Keratinocyte (primary cell): ENCODE measurements around the gene RASA3. TPM values are rescaled to one million over a fixed set of nuclear protein-coding genes. Genes with fewer than 3 reads are reported as not detected.

Source experiments
- DNase-seq: peaks from one replicate; pipeline ENCODE4 v3.0.0-alpha.2; 2011; ENCODE audit warnings: low read depth, missing footprints, low spot score
- FAIRE-seq: peaks from 2 replicates; lab custom pipeline; 2011; peaks lifted over from hg19 to GRCh38; lab: Jason Lieb, UNC
- H2AFZ ChIP-seq: 2 replicates; pipeline ENCODE4 v1.6.0; 2012; ENCODE audit warnings: low read length, control low read depth, inconsistent platforms; ENCODE audit not compliant: control insufficient read depth
- H3K27ac ChIP-seq: 2 replicates; pipeline ENCODE4 v1.5.1; 2011; ENCODE audit warnings: low read length; ENCODE audit not compliant: control insufficient read depth, insufficient read depth
- H3K27me3 ChIP-seq: 3 replicates; pipeline ENCODE4 v1.6.0; 2011; ENCODE audit warnings: low read length; ENCODE audit not compliant: control insufficient read depth, insufficient read depth; ENCODE audit errors: extremely low read depth
- H3K36me3 ChIP-seq, 2 experiments: 2 replicates in 1 of 2; 3 replicates in 1 of 2; pipeline ENCODE4 v1.5.1; 2011; ENCODE audit warnings: low read length in 2 of 2, mild to moderate bottlenecking in 1 of 2; ENCODE audit not compliant: control insufficient read depth in 2 of 2, insufficient read depth in 2 of 2; ENCODE audit errors: extremely low read depth in 1 of 2
- H3K4me1 ChIP-seq: 3 replicates; pipeline ENCODE4 v1.5.1; 2011; ENCODE audit warnings: low read length; ENCODE audit not compliant: control insufficient read depth, insufficient read depth; ENCODE audit errors: extremely low read depth
- H3K4me2 ChIP-seq: 3 replicates; pipeline ENCODE4 v1.6.0; 2011; ENCODE audit warnings: low read depth, low read length; ENCODE audit not compliant: control insufficient read depth, insufficient read depth; ENCODE audit errors: extremely low read depth
- H3K4me3 ChIP-seq, 3 experiments: fragments of 200-600 bp in 1 of 3; sonication (generic) in 1 of 3; 2 replicates in 2 of 3; 3 replicates in 1 of 3; pipeline ENCODE4 v1.5.1; 2011 to 2016; ENCODE audit warnings: low read length in 3 of 3, mild to moderate bottlenecking in 3 of 3, control low read depth in 2 of 3, inconsistent platforms in 1 of 3, low read depth in 1 of 3, mixed read lengths in 1 of 3, mixed run types in 1 of 3, moderate library complexity in 1 of 3; ENCODE audit not compliant: control insufficient read depth in 2 of 3, insufficient read depth in 2 of 3; ENCODE audit errors: extremely low read depth in 1 of 3
- H3K79me2 ChIP-seq: 2 replicates; pipeline ENCODE4 v1.6.0; 2012; ENCODE audit warnings: low read length; ENCODE audit not compliant: control insufficient read depth, insufficient read depth
- H3K9ac ChIP-seq: 3 replicates; pipeline ENCODE4 v1.6.0; 2011; ENCODE audit warnings: low read length; ENCODE audit not compliant: control insufficient read depth, insufficient read depth; ENCODE audit errors: extremely low read depth
- H3K9me1 ChIP-seq: 3 replicates; pipeline ENCODE4 v1.6.0; 2011; ENCODE audit warnings: low read length; ENCODE audit not compliant: control insufficient read depth, insufficient read depth; ENCODE audit errors: extremely low read depth
- H3K9me3 ChIP-seq: 2 replicates; pipeline ENCODE4 v1.5.1; 2012; ENCODE audit warnings: low read depth, low read length; ENCODE audit not compliant: control insufficient read depth
- H4K20me1 ChIP-seq: 3 replicates; pipeline ENCODE4 v1.6.0; 2011; ENCODE audit warnings: low read length; ENCODE audit not compliant: control insufficient read depth, insufficient read depth; ENCODE audit errors: extremely low read depth
- EZH2 ChIP-seq: IDR thresholded peaks from one replicate; pipeline ENCODE4 v1.6.1; 2012; ENCODE audit warnings: inconsistent platforms, mild to moderate bottlenecking, low read length, moderate library complexity
- dilution Hi-C: fragments of 300-500 bp; cut with MboI; formaldehyde crosslinking; loops from one replicate; pipeline ENCODE4 v1.7.0; 2020; ENCODE audit warnings: low sequenced_read_pairs; ENCODE audit not compliant: extremely low pct_ligation_motif_present
- polyA plus RNA-seq, 5 experiments: library from polyadenylated mRNA; depleted of rRNA in 3 of 5; stranded (reverse) in 3 of 5; stranded (forward) in 1 of 5; unstranded in 1 of 5; fragments of >200 nt; gene quantifications; 1 replicate in 1 of 5; 2 replicates in 3 of 5; 3 replicates in 1 of 5; pipeline versions ENCODE4 v1.2.1 to v1.2.3, GENCODE V29; 2011 to 2012; ENCODE audit warnings: missing spikeins in 2 of 5, low read depth in 1 of 5, low replicate concordance in 1 of 5
- TF ChIP-seq, protein P1 (sequence below), 3 experiments: IDR thresholded peaks in 1 of 3; conservative IDR thresholded peaks in 1 of 3; optimal IDR thresholded peaks in 1 of 3; 2 replicates in 2 of 3; 3 replicates in 1 of 3; pipeline versions ENCODE3 to v1.5.1; 2011; ENCODE audit warnings: low read length in 3 of 3, mild to moderate bottlenecking in 3 of 3, moderate library complexity in 2 of 3, control low read depth in 1 of 3, inconsistent platforms in 1 of 3; ENCODE audit not compliant: insufficient read depth in 2 of 3; ENCODE audit errors: extremely low read depth in 1 of 3

The RASA3 gene
- polyA plus RNA-seq, 1 donor (not counting 4 experiments of a cell fraction or from before 2014, with no cell fraction given), result 4.1 TPM

DNA sequence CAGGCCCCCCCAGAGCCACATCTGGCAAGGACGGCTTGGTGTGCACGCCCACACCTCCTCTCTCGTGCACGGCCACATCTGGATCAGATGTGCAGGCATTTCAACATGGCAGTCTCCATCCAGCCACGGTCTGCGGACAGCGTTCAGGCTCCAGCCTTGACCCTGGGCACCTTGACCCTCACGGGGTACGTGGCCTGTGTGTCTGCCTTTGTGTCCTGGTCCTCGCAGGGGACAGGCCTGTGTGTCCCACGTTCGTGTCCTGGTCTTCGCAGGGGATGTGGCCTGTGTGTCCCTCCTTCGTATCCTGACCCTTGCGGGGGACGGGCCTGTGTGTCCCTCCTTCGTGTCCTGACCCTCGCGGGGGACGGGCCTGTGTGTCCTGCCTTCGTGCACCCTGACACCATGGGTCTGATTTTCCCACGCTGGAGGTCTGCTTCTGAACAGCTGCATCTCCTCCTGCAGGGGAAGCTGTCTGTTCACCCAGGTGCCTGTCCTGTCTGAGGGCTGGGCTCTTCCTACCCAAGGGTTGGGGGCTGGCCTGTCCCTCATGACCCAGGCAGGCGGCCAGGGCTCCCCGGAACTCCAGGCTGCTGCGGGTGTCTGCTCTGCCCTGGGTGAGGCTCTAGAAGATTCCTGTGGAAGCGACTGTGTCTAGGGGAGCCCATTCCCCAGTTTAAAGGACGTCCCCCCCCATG lies 25.3 kb downstream of the RASA3 start:
- no peak overlapping the region for H3K4me2 ChIP-seq
- no peak overlapping the region for H3K4me3 ChIP-seq
- no peak overlapping the region for H2AFZ ChIP-seq
- H3K9me3 ChIP-seq, result no peaks in the 10 kb centered on the region
- H3K79me2 ChIP-seq, result peaks cover 7% of the 10 kb centered on the region
- no peaks in the 10 kb centered on the region for H3K9me1 ChIP-seq
- DNase-seq, result no peak
- no peak overlapping the region for H3K27ac ChIP-seq
- no peaks in the 10 kb centered on the region for H3K36me3 ChIP-seq
- no peaks in the 10 kb centered on the region for H3K4me1 ChIP-seq
- FAIRE-seq, result no peak
- H3K9ac ChIP-seq, result no peak overlapping the region
- TF ChIP-seq EZH2, result no peak
- TF ChIP-seq, protein P1, sequence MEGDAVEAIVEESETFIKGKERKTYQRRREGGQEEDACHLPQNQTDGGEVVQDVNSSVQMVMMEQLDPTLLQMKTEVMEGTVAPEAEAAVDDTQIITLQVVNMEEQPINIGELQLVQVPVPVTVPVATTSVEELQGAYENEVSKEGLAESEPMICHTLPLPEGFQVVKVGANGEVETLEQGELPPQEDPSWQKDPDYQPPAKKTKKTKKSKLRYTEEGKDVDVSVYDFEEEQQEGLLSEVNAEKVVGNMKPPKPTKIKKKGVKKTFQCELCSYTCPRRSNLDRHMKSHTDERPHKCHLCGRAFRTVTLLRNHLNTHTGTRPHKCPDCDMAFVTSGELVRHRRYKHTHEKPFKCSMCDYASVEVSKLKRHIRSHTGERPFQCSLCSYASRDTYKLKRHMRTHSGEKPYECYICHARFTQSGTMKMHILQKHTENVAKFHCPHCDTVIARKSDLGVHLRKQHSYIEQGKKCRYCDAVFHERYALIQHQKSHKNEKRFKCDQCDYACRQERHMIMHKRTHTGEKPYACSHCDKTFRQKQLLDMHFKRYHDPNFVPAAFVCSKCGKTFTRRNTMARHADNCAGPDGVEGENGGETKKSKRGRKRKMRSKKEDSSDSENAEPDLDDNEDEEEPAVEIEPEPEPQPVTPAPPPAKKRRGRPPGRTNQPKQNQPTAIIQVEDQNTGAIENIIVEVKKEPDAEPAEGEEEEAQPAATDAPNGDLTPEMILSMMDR (optimal IDR thresholded peaks at IDR 0.05 in 1 of 3, IDR thresholded peaks at IDR 0.05 in 1 of 3, conservative IDR thresholded peaks at IDR 0.05 in 1 of 3; ENCODE audit: extremely low read depth in 1 of 3, insufficient read depth in 2 of 3, low read length in 3 of 3), result no peak
- no peaks in the 10 kb centered on the region for H3K27me3 ChIP-seq
- H4K20me1 ChIP-seq, result no peaks in the 10 kb centered on the region
- dilution Hi-C loops, result no loop called here

- Histone ChIP-seq H3K9ac (no peak overlapping the region), H3K27ac (no peak overlapping the region), H3K4me3 (no peak overlapping the region), H4K20me1 (no peaks in the 10 kb centered on the region), H3K4me1 (no peaks in the 10 kb centered on the region), H3K4me2 (no peak overlapping the region), H3K79me2 (peaks cover 7% of the 10 kb centered on the region), H3K36me3 (no peaks in the 10 kb centered on the region), H3K9me1 (no peaks in the 10 kb centered on the region), H3K27me3 (no peaks in the 10 kb centered on the region), H2AFZ (no peak overlapping the region), H3K9me3 (no peaks in the 10 kb centered on the region)
- no peak for TF ChIP-seq EZH2
- TF ChIP-seq, protein P1 (optimal IDR thresholded peaks at IDR 0.05 in 1 of 3, IDR thresholded peaks at IDR 0.05 in 1 of 3, conservative IDR thresholded peaks at IDR 0.05 in 1 of 3; ENCODE audit: extremely low read depth in 1 of 3, insufficient read depth in 2 of 3, low read length in 3 of 3), result no peak
- dilution Hi-C loops, result no loop called here
- FAIRE-seq (no peak), DNase-seq (no peak)
Measured at GRCh38 chr13:114106526-114106925, 25.9 kb downstream of the RASA3 start.
